HG03196 (cell line): ENCODE data around the gene ZBTB2.
A peak's percentile ranks its signal among the peaks of the same experiment; 100 is the strongest.
"Not testable (repeated sequence)": the region's sequence is repeated elsewhere in the genome, so short reads cannot be mapped to it uniquely, and the experiment has no call there.

ENCODE experiments used
- ATAC-seq: cut with Tn5 transposase; IDR thresholded peaks from one replicate; pipeline ENCODE4 v1.9.1; 2021; ENCODE audit not compliant: unreplicated experiment

Gene ZBTB2

DNA sequence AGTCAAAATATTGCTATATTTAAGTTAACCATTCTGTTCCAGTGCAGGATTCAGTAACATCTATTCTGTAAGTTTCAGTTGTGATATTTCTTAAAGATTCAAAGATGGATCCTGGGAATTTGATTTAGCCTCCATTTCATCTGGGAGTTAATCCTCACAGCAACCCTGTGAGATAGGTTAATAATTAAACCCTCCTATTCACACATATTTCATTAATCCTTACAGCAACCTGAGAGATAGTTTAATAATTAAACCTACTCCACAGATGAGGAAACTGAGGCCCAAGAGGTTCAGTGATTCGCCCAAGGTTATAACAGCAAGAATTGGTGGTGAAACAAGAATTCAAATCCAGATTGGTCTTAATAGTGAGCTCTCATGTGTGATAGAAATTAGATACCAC lies 10.9 kb upstream of the ZBTB2 start:
- ATAC-seq = no peak

DNA sequence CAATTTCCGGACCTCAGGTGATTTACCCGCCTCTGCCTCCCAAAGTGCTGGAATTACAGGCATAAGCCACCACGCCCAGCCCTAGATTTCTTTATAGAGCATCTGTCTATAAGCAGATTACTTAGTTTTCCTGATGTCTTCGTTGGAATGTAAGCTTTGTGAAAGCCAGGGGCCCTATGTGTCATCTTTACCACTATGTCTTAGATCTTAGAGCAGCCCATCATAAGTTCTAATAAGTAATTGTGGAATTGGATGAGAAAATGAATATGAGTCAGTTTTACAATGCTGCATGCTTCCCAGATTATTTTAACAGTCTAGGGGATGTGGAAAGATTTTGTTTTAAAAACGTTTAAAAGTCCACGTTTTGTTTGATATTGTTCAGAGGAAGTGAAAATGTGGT lies 9.1 kb upstream of the ZBTB2 start:
- ATAC-seq = no peak

DNA sequence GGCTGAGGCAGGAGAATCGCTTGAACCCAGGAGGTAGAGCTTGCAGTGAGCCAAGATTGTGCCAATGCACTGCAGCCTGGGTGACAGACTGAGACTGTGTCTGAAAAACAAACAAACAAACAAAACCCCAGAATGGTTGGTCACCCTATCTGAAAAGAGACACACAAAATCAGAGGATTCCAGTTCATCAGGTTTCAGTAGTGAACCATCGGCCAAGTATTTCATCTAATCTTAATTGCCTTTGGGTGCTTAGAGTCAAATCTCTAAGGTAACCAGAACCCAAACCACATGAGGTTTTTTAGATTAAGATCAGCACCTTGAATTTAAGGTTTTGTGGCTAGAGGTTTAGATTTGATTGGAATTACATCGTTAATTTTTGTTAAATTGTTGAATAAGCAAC lies 8.3 kb upstream of the ZBTB2 start:
- ATAC-seq = no peak

GRCh38 chr6:151393410-151393809 lies 2.1 kb upstream of the ZBTB2 start:
- no peak for ATAC-seq

DNA sequence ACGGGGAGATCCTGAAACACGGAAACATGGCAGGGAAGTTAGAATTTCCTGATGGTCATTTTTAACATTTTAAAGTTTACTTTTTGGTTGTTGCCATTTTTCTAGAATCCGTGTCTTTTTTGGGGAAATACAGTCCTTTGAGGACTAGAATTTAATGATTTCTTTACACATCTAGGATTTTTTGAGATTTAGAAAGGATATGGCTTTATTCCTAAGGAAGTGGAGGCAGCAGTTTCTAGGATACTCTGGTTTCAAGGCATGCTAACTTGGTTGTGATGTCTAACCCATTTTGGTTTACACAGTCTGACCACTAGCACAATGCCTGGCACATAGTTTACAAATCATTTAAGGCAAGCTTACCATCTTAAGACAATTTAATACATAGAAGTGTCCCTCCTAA lies 1.1 kb upstream of the ZBTB2 start:
- no peak for ATAC-seq

DNA sequence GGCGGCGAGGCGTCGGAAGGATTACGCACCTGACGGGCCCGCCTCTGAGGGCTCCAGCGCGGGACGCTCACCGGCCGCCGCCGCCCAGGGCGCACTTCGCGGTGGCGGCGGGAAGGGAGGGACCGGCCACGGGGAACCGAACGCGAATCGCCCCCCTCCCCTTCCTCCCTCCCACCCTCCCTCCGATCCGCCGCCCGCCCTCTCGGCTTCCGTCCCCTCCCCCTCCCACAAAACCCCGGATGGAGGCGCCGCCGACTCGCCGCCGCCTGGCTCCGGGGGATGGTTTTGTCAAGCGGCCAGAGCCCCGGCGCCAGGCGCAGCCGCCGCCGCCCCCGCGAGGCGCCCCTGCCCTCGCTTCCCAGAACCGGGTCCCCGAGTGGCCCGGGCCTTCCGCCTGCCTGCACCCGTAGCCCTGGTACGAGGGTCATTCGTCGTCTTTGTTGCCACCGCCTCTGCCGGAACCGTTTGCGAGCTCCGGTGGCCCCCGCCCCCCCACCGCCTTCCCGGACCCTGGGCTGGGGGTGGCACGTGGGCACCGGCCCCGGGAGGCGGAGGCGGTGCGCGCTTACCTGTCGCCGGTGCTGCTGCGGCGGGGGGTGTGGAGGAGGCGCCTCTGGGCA lies 398 bp downstream of the ZBTB2 start:
- peak; percentile 3 for ATAC-seq

DNA sequence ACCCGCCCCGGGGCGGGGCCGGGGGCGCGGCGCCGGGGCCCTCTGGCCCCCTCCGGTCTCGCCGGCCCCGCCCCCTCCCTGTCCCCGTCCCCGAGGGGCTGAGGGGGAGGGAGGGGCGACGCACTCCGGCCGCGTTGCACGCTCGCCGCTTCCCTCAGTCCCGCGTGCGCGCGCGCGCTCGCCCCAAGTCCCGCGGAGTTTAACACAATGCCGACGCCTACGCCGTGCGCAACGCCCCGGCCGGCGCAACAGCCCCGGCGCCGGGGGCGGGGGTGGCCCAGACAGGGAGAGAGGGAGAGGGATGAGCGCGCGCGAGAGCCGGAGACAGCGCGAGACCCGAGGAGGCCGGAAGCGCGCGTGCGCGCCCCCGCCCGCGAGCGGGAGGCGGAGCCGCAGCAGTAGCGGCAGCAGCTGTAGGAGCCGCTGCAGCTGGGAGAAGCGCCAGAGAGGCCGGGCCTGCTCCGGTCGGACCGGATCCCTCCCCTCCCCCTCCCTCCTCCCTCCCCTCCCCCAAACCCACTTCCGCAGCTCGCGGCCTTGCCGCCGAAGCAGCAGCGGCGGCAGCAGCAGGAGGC lies 996 bp downstream of the ZBTB2 start:
- peak; percentile 85 for ATAC-seq

GRCh38 chr6:151389618-151390275 lies 1.6 kb downstream of the ZBTB2 start:
- ATAC-seq = peak; percentile 66

DNA sequence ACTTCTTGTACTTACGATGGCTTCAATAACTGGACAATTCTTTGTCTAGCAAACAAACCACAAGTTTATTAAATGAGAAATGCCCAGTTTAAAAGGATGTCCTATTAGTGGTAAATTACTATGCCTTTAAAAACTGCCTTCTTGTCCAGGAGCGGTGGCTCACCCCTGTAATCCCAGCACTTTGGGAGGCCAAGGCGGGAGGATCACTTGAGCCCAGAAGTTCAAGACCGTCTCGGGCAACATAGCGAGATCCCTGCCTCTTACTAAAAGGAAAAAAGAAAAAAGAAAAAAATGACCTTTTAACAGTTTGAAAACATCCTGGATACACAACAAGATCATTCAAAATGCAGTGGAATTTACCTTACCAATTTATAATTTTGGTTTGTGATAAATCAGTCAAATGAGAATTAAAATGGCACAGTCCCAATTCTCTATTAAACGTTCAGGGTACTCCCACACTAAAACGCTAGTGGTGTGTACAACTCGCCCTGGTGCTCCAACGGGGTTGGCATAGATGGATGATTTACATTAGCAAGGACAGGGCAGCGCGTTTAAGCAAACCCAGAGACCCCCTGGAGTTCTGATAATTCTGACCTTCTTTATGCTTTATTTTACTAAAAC lies 2.3 kb downstream of the ZBTB2 start:
- no peak for ATAC-seq

DNA sequence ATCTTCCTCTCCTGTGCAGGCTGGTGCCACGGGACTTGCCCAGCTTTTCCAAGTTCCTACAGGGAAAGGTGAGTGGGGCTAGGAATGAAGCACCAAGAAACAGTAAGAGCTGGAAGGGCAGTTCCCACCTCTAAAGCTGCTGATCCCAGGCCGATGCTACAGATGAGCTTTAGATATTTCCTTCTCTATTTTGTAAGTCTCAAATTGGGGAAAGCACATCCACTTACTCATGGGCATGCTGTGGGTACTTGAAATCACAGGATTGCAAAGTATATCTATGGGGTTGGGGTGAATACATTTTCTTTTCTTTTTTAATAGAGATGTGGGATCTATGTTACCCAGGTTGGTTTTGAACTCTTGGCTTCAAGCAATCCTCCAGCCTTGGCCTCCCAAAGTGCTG lies 3.1 kb downstream of the ZBTB2 start:
- ATAC-seq = no peak

GRCh38 chr6:151387175-151387970 lies 4.0 kb downstream of the ZBTB2 start:
- ATAC-seq = no peak

DNA sequence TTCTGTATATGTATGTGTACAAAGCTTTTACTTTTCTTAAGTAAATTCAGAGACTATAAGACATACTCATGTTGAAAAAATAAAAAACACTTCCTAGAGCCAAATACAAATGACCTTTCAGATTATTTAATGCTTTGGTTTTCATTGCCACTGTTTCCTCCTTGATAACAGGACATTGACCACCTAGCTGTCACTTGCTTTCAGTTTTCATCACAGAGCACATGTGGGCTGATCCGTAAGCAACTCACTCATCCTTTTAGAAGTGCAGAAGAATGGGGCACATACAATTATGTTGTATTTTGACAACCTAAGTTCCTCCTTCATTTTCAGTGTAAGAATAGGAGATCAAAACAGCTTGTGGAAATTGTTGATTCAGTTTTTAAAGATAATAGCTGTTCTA lies 6.2 kb downstream of the ZBTB2 start:
- no peak for ATAC-seq

DNA sequence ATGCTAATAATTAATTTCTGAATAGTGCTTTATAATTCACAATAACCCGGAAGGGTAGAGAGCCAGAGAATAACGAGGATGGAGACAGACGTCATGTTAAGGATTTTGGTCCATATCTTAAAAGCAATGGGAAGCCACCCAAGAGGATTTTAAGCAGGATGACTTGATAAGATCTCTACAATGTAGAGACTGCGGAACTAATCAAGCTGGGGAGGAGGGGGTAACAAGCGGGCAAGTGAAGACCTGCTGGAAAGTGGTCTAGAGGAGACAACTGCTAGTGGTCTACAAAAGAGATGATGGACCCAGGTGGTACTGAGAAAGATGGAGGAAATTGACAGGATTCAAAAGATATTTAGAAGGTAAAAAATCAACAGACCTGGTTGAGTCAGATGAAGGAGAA lies 7.2 kb downstream of the ZBTB2 start:
- no peak for ATAC-seq

DNA sequence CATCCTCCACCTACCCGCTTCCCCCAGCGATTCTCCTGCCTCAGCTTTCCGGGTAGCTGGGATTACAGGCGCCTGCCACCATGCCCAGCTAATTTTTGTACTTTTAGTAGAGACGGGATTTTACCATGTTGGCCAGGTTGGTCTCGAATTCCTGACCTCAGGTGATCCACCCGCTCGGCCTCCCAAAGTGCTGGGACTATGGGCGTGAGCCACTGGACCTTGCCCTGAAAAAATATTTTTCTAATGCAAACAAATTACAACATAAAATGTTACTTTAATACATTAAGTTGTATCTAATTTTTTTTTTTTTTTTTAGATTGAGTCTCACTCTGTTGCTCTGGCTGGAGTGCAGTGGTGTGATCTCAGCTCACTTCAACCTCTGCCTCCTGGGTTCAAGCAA lies 8.7 kb downstream of the ZBTB2 start:
- not testable (repeated sequence) for ATAC-seq

DNA sequence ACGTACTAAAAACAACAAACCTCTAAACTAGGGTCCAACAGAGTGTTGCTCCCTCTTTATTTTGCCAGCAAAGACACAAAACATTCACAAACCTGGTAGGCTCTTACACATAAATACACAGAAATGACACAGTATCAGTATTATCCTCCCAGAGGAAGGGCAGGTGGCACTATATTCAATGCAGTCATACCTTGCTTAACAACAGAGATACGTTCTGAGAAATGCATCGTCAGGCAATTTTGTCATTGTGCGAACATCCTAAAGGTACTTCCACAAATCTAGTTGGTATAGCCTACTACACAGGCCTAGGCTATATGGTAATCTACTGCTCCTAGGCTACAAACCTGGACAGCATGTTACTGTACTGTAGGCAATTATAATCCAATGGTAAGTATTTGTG lies 9.6 kb downstream of the ZBTB2 start:
- ATAC-seq = no peak

- ATAC-seq = no peak
Observed at GRCh38 chr6:151380848-151381205, 10.5 kb downstream of the ZBTB2 start.

DNA sequence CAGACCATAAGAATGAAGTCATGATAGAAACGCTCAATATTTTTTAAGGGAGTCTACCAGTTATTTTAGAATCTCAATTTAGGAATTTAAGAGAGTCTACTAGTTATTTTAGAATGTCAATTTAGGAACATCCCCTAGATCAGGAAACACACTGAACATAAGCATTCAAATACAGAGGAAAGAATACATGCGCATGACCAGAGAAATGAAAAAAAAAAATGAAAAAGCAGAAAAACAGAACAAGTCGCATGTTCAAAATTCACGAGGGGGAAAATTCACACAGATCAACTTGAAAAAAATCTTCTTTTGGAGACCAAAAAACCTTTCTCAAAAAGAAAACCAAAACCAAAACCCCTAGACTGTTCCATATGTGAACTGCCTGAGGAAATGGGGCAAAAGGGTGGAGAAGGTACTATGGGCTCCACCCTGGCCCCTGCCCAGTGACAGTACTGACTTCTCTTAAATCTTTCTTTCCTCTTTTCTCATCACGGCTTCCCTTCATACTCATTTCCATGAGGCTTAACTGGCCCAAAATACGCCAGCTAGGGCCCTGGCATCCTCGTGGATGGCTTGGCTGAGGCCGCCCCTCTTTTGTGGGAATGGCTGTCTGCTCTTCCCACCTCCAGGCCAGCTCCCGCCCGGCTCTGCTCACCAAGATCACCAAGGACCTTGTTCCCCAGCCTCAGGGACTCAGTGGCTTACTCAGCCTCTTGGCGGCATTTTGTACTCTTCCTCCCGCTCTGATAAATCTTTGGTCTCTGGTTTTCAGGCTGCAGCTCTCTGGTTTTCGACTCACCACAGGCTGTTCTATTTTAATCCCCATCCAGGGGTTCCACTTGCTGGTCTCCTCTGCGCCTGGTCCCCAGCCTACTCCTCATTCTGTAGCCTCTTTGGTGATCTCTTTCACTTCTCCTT lies 11.2 kb downstream of the ZBTB2 start:
- peak; percentile 59 for ATAC-seq

GRCh38 chr6:151377095-151377494 lies 14.3 kb downstream of the ZBTB2 start:
- no peak for ATAC-seq

DNA sequence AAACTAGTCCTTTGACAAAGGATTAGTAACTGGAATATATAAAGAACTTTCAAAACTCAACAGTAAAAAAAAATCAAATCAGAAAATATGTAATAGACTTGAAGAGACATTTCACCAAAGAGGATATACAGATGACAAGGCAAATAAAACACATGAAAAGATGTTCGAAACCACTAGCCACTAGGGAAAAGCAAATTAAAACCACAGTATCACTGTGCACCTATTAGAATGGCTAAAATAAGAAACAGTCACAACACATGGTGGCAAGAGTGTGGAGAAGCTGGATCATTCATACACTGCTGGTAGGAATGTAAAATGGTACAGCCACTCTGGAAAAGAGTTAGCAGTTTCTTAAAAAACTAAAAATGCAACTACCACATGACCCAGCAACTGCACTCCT lies 14.9 kb downstream of the ZBTB2 start:
- ATAC-seq = no peak

DNA sequence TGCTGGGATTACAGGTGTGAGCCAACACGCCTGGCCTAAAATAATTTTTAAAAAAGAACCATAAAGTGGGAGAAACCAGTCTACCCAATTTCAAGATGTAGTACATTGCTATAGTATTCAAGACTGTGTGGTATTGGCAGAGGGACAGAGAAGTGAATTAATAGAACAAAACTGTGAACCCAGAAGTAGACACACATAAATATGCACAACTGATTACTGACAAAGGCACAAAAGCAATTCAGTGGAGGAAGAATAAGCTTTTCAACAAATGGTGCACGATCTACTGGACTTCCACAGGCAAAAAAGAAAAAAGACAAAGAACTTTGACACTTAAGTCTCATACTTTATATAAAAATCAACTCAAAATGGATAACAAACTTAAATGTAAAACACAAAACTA lies 15.5 kb downstream of the ZBTB2 start:
- ATAC-seq = no peak
